ENCODE results near the gene LCNL1. TPM values are rescaled to one million over a fixed set of nuclear protein-coding genes. Genes with fewer than 3 reads are reported as not detected.

The LCNL1 gene
- total and polyA plus RNA-seq, 2 of the 13 experiments (the other 11 are each of a cell fraction or from before 2014, with no cell fraction given): not detected

DNA sequence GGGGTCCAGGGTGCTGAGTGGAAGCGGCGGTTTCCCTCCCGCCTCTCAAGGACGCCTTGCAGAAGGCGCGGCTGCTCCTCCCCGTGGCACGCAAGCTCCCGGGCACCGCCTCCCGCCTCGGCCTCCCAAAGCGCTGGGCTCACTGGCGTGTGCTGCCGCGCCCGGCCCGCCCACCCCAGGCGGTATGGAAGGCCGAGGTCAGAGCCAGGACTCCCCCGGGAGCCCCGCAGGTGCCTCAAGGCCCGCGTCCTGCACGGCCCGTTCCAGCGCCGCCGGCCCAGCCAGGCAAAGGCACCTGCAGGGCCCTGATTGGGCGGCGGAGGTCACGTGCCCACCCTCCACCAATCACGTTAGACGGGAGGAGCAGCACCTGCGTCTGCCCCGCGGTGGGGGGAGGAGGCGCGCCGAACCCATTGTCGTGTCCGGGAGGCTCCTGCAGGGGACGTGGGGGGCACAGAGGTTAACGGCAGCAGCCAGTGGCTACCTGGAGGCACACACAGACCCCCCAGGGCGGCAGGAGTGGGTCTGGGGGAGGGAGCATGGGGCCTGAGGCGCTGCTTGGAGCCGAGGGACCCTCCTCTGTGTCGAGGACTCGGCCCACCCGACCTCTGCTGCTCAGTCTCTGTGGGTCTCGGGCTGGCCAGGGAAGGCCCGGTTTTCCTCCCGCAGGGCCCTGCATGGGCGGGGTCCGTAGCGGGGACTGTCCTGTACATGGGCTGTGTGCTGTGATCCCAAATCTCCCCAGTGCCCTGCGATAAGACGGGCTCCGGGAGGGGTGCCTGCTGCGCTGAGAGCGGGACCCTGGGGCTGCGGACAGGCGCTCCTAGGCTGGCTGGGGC lies 32.8 kb upstream of the LCNL1 start (continued):
- TF ChIP-seq, protein P1, sequence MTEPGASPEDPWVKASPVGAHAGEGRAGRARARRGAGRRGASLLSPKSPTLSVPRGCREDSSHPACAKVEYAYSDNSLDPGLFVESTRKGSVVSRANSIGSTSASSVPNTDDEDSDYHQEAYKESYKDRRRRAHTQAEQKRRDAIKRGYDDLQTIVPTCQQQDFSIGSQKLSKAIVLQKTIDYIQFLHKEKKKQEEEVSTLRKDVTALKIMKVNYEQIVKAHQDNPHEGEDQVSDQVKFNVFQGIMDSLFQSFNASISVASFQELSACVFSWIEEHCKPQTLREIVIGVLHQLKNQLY (CRISPR knock-in tag; IDR thresholded peaks at IDR 0.05): no peak
- TF ChIP-seq ZNF563 (CRISPR knock-in tag; IDR thresholded peaks at IDR 0.05) (peak; percentile 71; the same call in 1 of the 2 replicates), GABPB1 (CRISPR knock-in tag; IDR thresholded peaks at IDR 0.05) (peak; percentile 76), AGO2 (optimal IDR thresholded peaks at IDR 0.05; ENCODE audit: low read depth, low read length) (peak; percentile 92), FOXM1 (CRISPR knock-in tag; IDR thresholded peaks at IDR 0.05) (no peak), PHF21A (CRISPR knock-in tag; IDR thresholded peaks at IDR 0.05) (peak; percentile 93), BRD4 (CRISPR knock-in tag; IDR thresholded peaks at IDR 0.05) (peak; percentile 80), ZSCAN25 (CRISPR knock-in tag; IDR thresholded peaks at IDR 0.05) (no peak), ZNF274 (CRISPR knock-in tag; IDR thresholded peaks at IDR 0.05) (no peak), TBL1XR1 (IDR thresholded peaks at IDR 0.05; ENCODE audit: borderline replicate concordance, low read length, partially characterized antibody) (no peak), ZNF782 (CRISPR knock-in tag; IDR thresholded peaks at IDR 0.05; ENCODE audit: borderline replicate concordance) (peak; percentile 69), MTF2 (CRISPR knock-in tag; IDR thresholded peaks at IDR 0.05; ENCODE audit: borderline replicate concordance) (peak; percentile 71; the same call in 1 of the 2 replicates), ZNF788 (CRISPR knock-in tag; IDR thresholded peaks at IDR 0.05; ENCODE audit: borderline replicate concordance) (peak; percentile 60; the same call in 1 of the 2 replicates), ZNF766 (CRISPR knock-in tag; IDR thresholded peaks at IDR 0.05; ENCODE audit: borderline replicate concordance) (peak; percentile 26; the same call in 1 of the 2 replicates), KDM2A (CRISPR knock-in tag; IDR thresholded peaks at IDR 0.05; ENCODE audit: borderline replicate concordance, low read depth) (peak; percentile 80), SAFB2 (CRISPR knock-in tag; IDR thresholded peaks at IDR 0.05; ENCODE audit: borderline replicate concordance, low read depth) (peak; percentile 44; the same call in 1 of the 2 replicates), ZNF354B (CRISPR knock-in tag; IDR thresholded peaks at IDR 0.05) (no peak), ZNF33B (CRISPR knock-in tag; IDR thresholded peaks at IDR 0.05) (no peak), ATF7-NPFF (CRISPR knock-in tag; IDR thresholded peaks at IDR 0.05; ENCODE audit: low read depth) (no peak; the same call in 1 of the 2 replicates), PHF5A (CRISPR knock-in tag; IDR thresholded peaks at IDR 0.05; ENCODE audit: low read depth, unreplicated experiment) (no peak), HOXD1 (CRISPR knock-in tag; IDR thresholded peaks at IDR 0.05) (peak; percentile 26; the same call in 1 of the 2 replicates), FOXA3 (CRISPR knock-in tag; IDR thresholded peaks at IDR 0.05) (peak; percentile 57; the same call in 1 of the 2 replicates), ZNF891 (CRISPR knock-in tag; IDR thresholded peaks at IDR 0.05) (peak; percentile 83)
- TF ChIP-seq, protein P2, sequence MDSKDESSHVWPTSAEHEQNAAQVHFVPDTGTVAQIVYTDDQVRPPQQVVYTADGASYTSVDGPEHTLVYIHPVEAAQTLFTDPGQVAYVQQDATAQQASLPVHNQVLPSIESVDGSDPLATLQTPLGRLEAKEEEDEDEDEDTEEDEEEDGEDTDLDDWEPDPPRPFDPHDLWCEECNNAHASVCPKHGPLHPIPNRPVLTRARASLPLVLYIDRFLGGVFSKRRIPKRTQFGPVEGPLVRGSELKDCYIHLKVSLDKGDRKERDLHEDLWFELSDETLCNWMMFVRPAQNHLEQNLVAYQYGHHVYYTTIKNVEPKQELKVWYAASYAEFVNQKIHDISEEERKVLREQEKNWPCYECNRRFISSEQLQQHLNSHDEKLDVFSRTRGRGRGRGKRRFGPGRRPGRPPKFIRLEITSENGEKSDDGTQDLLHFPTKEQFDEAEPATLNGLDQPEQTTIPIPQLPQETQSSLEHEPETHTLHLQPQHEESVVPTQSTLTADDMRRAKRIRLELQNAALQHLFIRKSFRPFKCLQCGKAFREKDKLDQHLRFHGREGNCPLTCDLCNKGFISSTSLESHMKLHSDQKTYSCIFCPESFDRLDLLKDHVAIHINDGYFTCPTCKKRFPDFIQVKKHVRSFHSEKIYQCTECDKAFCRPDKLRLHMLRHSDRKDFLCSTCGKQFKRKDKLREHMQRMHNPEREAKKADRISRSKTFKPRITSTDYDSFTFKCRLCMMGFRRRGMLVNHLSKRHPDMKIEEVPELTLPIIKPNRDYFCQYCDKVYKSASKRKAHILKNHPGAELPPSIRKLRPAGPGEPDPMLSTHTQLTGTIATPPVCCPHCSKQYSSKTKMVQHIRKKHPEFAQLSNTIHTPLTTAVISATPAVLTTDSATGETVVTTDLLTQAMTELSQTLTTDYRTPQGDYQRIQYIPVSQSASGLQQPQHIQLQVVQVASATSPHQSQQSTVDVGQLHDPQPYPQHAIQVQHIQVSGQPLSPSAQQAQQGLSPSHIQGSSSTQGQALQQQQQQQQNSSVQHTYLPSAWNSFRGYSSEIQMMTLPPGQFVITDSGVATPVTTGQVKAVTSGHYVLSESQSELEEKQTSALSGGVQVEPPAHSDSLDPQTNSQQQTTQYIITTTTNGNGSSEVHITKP (CRISPR knock-in tag; IDR thresholded peaks at IDR 0.05; ENCODE audit: low read depth): peak; percentile 69
- TF ChIP-seq, protein P3, sequence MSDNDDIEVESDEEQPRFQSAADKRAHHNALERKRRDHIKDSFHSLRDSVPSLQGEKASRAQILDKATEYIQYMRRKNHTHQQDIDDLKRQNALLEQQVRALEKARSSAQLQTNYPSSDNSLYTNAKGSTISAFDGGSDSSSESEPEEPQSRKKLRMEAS (IDR thresholded peaks at IDR 0.05): no peak
